Eye (tissue), 1 donor: ENCODE data around the gene ESR1.
"Not testable (repeated sequence)": the region's sequence is repeated elsewhere in the genome, so short reads cannot be mapped to it uniquely, and the experiment has no call there.

Experiments
- DNase-seq: peaks from one replicate; pipeline ENCODE4 v3.0.0-alpha.2; 2015

Gene ESR1

GRCh38 chr6:151814614-151815013 is 7.1 kb downstream of the ESR1 start:
- no peak for DNase-seq

GRCh38 chr6:151822252-151823111 is 15.0 kb downstream of the ESR1 start:
- DNase-seq: no peak

- DNase-seq: no peak
These were observed 19.1 kb downstream of the ESR1 start for GRCh38 chr6:151826517-151827142.

- no peak for DNase-seq
These were observed 25.2 kb downstream of the ESR1 start for GRCh38 chr6:151832710-151833109.

GRCh38 chr6:151835396-151835795 is 27.9 kb downstream of the ESR1 start:
- no peak for DNase-seq

GRCh38 chr6:151837223-151837622 is 29.7 kb downstream of the ESR1 start:
- no peak for DNase-seq

- no peak for DNase-seq
These were observed 35.3 kb downstream of the ESR1 start for GRCh38 chr6:151842816-151843215.

- DNase-seq: peak; percentile 65
These were observed 39.6 kb downstream of the ESR1 start for GRCh38 chr6:151847064-151847463.

GRCh38 chr6:151850479-151851003 is 43.1 kb downstream of the ESR1 start:
- DNase-seq: no peak

GRCh38 chr6:151858294-151858693 is 50.8 kb downstream of the ESR1 start:
- no peak for DNase-seq

GRCh38 chr6:151862461-151862860 is 55.0 kb downstream of the ESR1 start:
- DNase-seq: no peak

- DNase-seq: not testable (repeated sequence)
These were observed 59.9 kb downstream of the ESR1 start for GRCh38 chr6:151867361-151867869.

GRCh38 chr6:151869345-151869744 is 61.9 kb downstream of the ESR1 start:
- DNase-seq: no peak

GRCh38 chr6:151869787-151870186 is 62.3 kb downstream of the ESR1 start:
- DNase-seq: no peak

- no peak for DNase-seq
These were observed 62.9 kb downstream of the ESR1 start for GRCh38 chr6:151870375-151870774.

GRCh38 chr6:151875524-151875923 is 68.0 kb downstream of the ESR1 start:
- DNase-seq: no peak

- DNase-seq: no peak
These were observed 68.6 kb downstream of the ESR1 start for GRCh38 chr6:151876122-151876521.

- no peak for DNase-seq
These were observed 70.0 kb downstream of the ESR1 start for GRCh38 chr6:151877458-151877857.

- DNase-seq: no peak
These were observed 73.7 kb downstream of the ESR1 start for GRCh38 chr6:151881231-151881630.

GRCh38 chr6:151882206-151882605 is 74.7 kb downstream of the ESR1 start:
- DNase-seq: no peak

- DNase-seq: no peak
These were observed 77.8 kb downstream of the ESR1 start for GRCh38 chr6:151885234-151885633.

GRCh38 chr6:151891524-151891923 is 84.0 kb downstream of the ESR1 start:
- DNase-seq: no peak

- not testable (repeated sequence) for DNase-seq
These were observed 86.9 kb downstream of the ESR1 start for GRCh38 chr6:151894426-151894825.

- DNase-seq: not testable (repeated sequence)
These were observed 91.7 kb downstream of the ESR1 start for GRCh38 chr6:151899221-151899620.
